ENCODE measurements around the gene DNM3. TPM values are rescaled to one million over a fixed set of nuclear protein-coding genes. Genes with fewer than 3 reads are reported as not detected.

DNM3 gene
- total RNA-seq, 4 donors from 2014 or later = 2.7 to 3.3 TPM; not detected in 2

DNA sequence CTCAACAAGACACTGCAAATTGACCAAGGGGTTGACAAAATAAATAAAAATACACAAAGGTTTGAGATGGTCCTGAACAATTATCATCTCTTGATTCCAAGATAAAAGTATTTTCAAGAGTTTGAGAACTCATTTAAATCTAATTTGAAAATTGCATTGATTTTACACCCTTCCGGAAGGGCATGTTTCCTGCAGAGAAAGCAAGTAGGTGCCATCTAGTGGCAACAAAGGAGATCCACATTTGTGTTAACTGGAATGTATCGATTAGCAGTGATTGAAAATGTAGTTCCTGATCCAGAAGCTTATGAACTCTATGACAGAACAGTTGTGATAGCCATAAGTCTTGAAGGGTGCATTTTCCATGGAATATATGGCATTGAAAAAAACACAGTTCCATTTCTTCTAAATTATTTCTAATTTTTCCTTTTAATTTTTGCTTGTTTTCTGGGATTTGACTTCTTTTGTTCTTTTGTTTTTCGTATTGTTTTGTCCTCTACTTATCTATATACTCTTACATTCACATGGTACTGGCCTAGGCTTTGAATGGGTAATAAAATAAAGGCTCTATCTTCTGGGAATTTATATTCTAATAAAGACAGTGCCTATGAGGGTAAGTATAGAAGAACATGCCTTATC is 143.7 kb downstream of the DNM3 start:
- H3K4me3 ChIP-seq = no peak overlapping the region
- TF ChIP-seq EP300 (IDR thresholded peaks at IDR 0.05; ENCODE audit: low read depth) (no peak), POLR2A (IDR thresholded peaks at IDR 0.05) (no peak)
- TF ChIP-seq, protein P1, sequence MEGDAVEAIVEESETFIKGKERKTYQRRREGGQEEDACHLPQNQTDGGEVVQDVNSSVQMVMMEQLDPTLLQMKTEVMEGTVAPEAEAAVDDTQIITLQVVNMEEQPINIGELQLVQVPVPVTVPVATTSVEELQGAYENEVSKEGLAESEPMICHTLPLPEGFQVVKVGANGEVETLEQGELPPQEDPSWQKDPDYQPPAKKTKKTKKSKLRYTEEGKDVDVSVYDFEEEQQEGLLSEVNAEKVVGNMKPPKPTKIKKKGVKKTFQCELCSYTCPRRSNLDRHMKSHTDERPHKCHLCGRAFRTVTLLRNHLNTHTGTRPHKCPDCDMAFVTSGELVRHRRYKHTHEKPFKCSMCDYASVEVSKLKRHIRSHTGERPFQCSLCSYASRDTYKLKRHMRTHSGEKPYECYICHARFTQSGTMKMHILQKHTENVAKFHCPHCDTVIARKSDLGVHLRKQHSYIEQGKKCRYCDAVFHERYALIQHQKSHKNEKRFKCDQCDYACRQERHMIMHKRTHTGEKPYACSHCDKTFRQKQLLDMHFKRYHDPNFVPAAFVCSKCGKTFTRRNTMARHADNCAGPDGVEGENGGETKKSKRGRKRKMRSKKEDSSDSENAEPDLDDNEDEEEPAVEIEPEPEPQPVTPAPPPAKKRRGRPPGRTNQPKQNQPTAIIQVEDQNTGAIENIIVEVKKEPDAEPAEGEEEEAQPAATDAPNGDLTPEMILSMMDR (IDR thresholded peaks at IDR 0.05) = peak; percentile 70 to 80 (median 76)
- intact Hi-C loops (cut with DNase I; ENCODE audit: low total_unique reads) (loop anchor here (5.0 kb wide), 1 partner anchor 183 kb away; no protein-coding TSS in a partner anchor), in situ Hi-C loops (cut with MboI; ENCODE audit: low pct_ligation_motif_present in 1 of 4, low pct_unique_long_range_greater_than_20kb in 1 of 4, low sequenced_read_pairs in 3 of 4) (loop anchor here (5.0 to 25.0 kb wide), 5 partner anchors 178 to 348 kb away; no protein-coding TSS in a partner anchor)
- WGBS, 2 donors (ENCODE audit: low coverage in 1 of 2) = 24 to 28% methylated on average over 3 of the region's 3 CpGs
- H3K27ac ChIP-seq = no peak overlapping the region
- DNase-seq = no peak
- peaks cover 0 to 8% (median 0%) of the 10 kb centered on the region in 4 donors for H3K4me1 ChIP-seq
- no peaks in the 10 kb centered on the region for H3K27me3 ChIP-seq
- H3K36me3 ChIP-seq = no peaks in the 10 kb centered on the region
- no peaks in the 10 kb centered on the region for H3K9me3 ChIP-seq

DNA sequence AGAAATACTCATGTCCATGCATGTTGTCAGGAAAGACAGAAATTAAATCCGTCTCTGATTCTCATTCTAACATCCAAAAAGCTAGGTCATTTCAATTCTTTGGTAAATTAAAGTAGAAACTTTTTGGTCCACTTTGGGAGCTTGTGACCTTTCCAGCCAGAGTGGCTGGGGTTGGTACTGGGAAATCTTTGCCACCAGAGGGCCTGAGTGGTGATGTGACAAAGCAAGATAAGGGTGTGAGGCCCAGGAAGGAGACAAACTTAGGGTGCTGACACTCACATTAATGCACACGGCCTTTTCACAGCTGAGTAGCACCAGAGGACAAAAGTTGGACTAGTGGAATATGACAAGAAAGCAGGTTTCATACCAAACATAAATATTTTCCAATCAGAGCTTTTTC is 144.3 kb downstream of the DNM3 start:
- H3K9me3 ChIP-seq = no peaks in the 10 kb centered on the region
- DNase-seq = no peak
- WGBS, 2 donors (ENCODE audit: low coverage in 1 of 2) = 55 to 100% methylated on average over 1 to 2 of the region's 2 CpGs
- no peaks in the 10 kb centered on the region for H3K36me3 ChIP-seq
- H3K27me3 ChIP-seq = no peaks in the 10 kb centered on the region
- peaks cover 0 to 8% (median 0%) of the 10 kb centered on the region in 4 donors for H3K4me1 ChIP-seq
- in situ Hi-C loops (cut with MboI; ENCODE audit: low pct_ligation_motif_present in 1 of 4, low pct_unique_long_range_greater_than_20kb in 1 of 4, low sequenced_read_pairs in 3 of 4) = loop anchor here (10.0 to 25.0 kb wide), 3 partner anchors 181 to 348 kb away; no protein-coding TSS in a partner anchor
- TF ChIP-seq POLR2AphosphoS5 (IDR thresholded peaks at IDR 0.05) = no peak
- TF ChIP-seq, protein P1 (IDR thresholded peaks at IDR 0.05) = peak in 1 of 5 experiments; percentile 8
- H3K4me3 ChIP-seq = no peak overlapping the region
- no peak overlapping the region for H3K27ac ChIP-seq
- intact Hi-C loops (cut with DNase I; ENCODE audit: low total_unique reads) = no loop called here

DNA sequence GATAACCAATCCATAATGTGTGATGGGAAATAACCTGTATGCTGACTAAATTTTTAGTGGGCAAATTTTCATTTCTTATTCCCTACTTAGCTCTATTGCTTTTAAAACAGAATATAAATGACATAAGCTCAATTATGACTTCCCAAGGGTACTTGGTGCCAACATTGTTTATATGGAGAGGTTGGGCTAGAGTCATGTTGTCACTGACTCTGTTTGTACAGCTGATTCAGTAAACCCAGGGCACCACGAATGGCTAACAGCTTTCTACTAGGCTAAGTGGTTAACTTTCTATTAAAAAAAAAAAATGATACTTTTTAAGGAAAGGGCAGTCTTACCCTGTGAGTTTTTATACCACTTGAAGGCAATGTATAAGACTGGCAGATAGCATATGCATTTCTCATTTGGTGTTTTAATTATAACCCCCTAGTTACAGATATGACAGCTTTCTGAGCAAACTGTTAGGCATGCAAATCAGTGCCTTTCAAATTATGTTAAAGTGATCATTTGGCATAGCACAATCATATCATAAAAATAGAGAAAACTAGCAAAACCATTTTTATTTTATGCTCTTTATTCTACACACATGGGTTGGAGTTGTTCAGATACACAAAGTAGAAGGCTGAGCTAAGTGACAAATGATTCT is 147.1 kb downstream of the DNM3 start:
- intact Hi-C loops (cut with DNase I; ENCODE audit: low total_unique reads) (no loop called here), in situ Hi-C loops (cut with MboI; ENCODE audit: low pct_ligation_motif_present in 1 of 4, low pct_unique_long_range_greater_than_20kb in 1 of 4, low sequenced_read_pairs in 3 of 4) (loop anchor here (10.0 to 25.0 kb wide), 3 partner anchors 184 to 351 kb away; no protein-coding TSS in a partner anchor)
- TF ChIP-seq EP300 (IDR thresholded peaks at IDR 0.05; ENCODE audit: low read depth) (no peak), POLR2AphosphoS5 (IDR thresholded peaks at IDR 0.05) (no peak), POLR2A (IDR thresholded peaks at IDR 0.05) (no peak)
- TF ChIP-seq, protein P1 (IDR thresholded peaks at IDR 0.05) = no peak
- Histone ChIP-seq H3K36me3 (no peaks in the 10 kb centered on the region), H3K4me1 (peaks cover 0 to 8% (median 0%) of the 10 kb centered on the region in 4 donors), H3K4me3 (no peak overlapping the region), H3K27ac (no peak overlapping the region), H3K9me3 (no peaks in the 10 kb centered on the region), H3K27me3 (no peaks in the 10 kb centered on the region)
- DNase-seq = no peak
- whole genome bisulfite sequencing, 2 donors (ENCODE audit: low coverage in 1 of 2) = 11 to 48% methylated on average over 1 of the region's 1 CpG

DNA sequence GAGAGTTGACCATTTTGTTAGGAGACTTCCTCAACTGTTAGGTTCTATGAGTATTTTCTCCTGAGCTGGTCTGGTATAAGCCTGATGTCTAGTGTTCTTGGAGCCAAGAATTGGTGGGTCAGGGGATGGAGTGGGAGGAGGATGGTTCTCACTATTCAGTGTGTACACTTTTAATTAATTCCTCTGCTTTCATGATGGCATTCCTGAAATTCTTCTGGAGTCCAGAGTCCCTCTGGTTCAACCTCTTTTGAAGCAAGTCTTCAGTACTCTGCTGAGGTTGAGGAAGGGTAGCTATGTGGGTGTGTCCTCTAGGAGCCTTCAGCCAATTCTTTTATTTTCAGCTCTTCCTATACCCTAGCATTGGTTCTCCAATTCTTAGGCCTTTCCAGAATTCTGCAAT is 149.1 kb downstream of the DNM3 start:
- Histone ChIP-seq H3K4me3 (no peak overlapping the region), H3K27me3 (no peaks in the 10 kb centered on the region), H3K9me3 (no peaks in the 10 kb centered on the region), H3K36me3 (no peaks in the 10 kb centered on the region), H3K4me1 (no peaks in the 10 kb centered on the region), H3K27ac (no peak overlapping the region)
- intact Hi-C loops (cut with DNase I; ENCODE audit: low total_unique reads) = no loop called here
- no peak for DNase-seq
- in situ Hi-C loops (cut with MboI; ENCODE audit: low pct_ligation_motif_present in 1 of 4, low pct_unique_long_range_greater_than_20kb in 1 of 4, low sequenced_read_pairs in 3 of 4) = loop anchor here in 2 of 4 donors (25.0 kb wide), 1 partner anchor 353 kb away; no protein-coding TSS in a partner anchor
- TF ChIP-seq EP300 (IDR thresholded peaks at IDR 0.05; ENCODE audit: low read depth) (no peak), POLR2AphosphoS5 (IDR thresholded peaks at IDR 0.05) (no peak), POLR2A (IDR thresholded peaks at IDR 0.05) (no peak)
- TF ChIP-seq, protein P1 (IDR thresholded peaks at IDR 0.05) = no peak
